ENCODE results near the gene CD8B2. TPM values are rescaled to one million over a fixed set of nuclear protein-coding genes. Genes with fewer than 3 reads are reported as not detected.

Gene CD8B2
- total and polyA plus RNA-seq, 2 of the 13 experiments (the other 11 are each of a cell fraction or from before 2014, with no cell fraction given): not detected

GRCh38 chr2:106570316-106570715, 83.2 kb downstream of the CD8B2 start:
- CTCF ChIA-PET (ENCODE audit: low intra/inter-chr PET ratio, low total read pairs): no interaction called here
- FAIRE-seq (no peak), ATAC-seq (no peak), DNase-seq (ENCODE audit: low spot score) (no peak)
- Histone ChIP-seq H3K27ac (ENCODE audit: extremely low read length, insufficient read depth, low read length) (no peak overlapping the region), H2AFZ (ENCODE audit: low read length) (no peak overlapping the region), H3K79me2 (ENCODE audit: insufficient read depth, low read length) (no peaks in the 10 kb centered on the region), H3K27me3 (ENCODE audit: control insufficient read depth in 1 of 2, insufficient read depth in 2 of 2, low read length in 2 of 2) (peaks cover 0 to 8% of the 10 kb centered on the region in 2 experiments; a peak in 1 of 5 replicates), H3K9ac (ENCODE audit: insufficient read depth, low read depth, low read length) (no peak overlapping the region), H3K4me2 (ENCODE audit: low read depth, low read length) (no peak overlapping the region), H3K36me3 (replicated peaks in 1 of 2; ENCODE audit: control insufficient read depth in 1 of 2, insufficient read depth in 2 of 2, low read length in 2 of 2) (no peaks in the 10 kb centered on the region), H3K9me3 (ENCODE audit: low read length) (no peaks in the 10 kb centered on the region), H4K20me1 (ENCODE audit: insufficient read depth, low read length) (no peaks in the 10 kb centered on the region), H3K4me3 (replicated peaks in 1 of 3; ENCODE audit: insufficient read depth in 1 of 3, low read depth in 2 of 3, low read length in 3 of 3) (no peak overlapping the region), H3K4me1 (ENCODE audit: insufficient read depth, low read length) (no peaks in the 10 kb centered on the region)
- 21% methylated on average over 3 of the region's 3 CpGs for WGBS (ENCODE audit: low lambda C conversion rate)
- in situ Hi-C loops (cut with HindIII; ENCODE audit: extremely low pct_ligation_motif_present, low pct_unique_long_range_greater_than_20kb): no loop called here
- no TSS peak for BruUV-seq (replicated peaks)
- TF ChIP-seq MZF1 (CRISPR knock-in tag; IDR thresholded peaks at IDR 0.05; ENCODE audit: borderline replicate concordance) (no peak), ZNF562 (CRISPR knock-in tag; IDR thresholded peaks at IDR 0.05; ENCODE audit: borderline replicate concordance) (no peak), ATM (IDR thresholded peaks at IDR 0.05; ENCODE audit: borderline replicate concordance) (no peak), ZBTB3 (CRISPR knock-in tag; IDR thresholded peaks at IDR 0.05; ENCODE audit: borderline replicate concordance, low read depth) (no peak), ZNF703 (CRISPR knock-in tag; IDR thresholded peaks at IDR 0.05; ENCODE audit: borderline replicate concordance) (no peak), MEF2D (CRISPR knock-in tag; IDR thresholded peaks at IDR 0.05) (no peak), CEBPG (CRISPR knock-in tag; IDR thresholded peaks at IDR 0.05) (no peak), TCF7L2 (IDR thresholded peaks at IDR 0.05; ENCODE audit: low read depth, low read length) (no peak), ZNF138 (CRISPR knock-in tag; IDR thresholded peaks at IDR 0.05; ENCODE audit: low read depth) (no peak), HDAC2 (CRISPR knock-in tag; IDR thresholded peaks at IDR 0.05) (no peak), SYNCRIP (IDR thresholded peaks at IDR 0.05; ENCODE audit: insufficient read depth, low read depth, low read length) (no peak), ZFP36L2 (CRISPR knock-in tag; IDR thresholded peaks at IDR 0.05) (no peak)
- TF ChIP-seq, protein P1, sequence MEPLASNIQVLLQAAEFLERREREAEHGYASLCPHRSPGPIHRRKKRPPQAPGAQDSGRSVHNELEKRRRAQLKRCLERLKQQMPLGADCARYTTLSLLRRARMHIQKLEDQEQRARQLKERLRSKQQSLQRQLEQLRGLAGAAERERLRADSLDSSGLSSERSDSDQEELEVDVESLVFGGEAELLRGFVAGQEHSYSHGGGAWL (CRISPR knock-in tag; IDR thresholded peaks at IDR 0.05): no peak
- TF ChIP-seq, protein P2, sequence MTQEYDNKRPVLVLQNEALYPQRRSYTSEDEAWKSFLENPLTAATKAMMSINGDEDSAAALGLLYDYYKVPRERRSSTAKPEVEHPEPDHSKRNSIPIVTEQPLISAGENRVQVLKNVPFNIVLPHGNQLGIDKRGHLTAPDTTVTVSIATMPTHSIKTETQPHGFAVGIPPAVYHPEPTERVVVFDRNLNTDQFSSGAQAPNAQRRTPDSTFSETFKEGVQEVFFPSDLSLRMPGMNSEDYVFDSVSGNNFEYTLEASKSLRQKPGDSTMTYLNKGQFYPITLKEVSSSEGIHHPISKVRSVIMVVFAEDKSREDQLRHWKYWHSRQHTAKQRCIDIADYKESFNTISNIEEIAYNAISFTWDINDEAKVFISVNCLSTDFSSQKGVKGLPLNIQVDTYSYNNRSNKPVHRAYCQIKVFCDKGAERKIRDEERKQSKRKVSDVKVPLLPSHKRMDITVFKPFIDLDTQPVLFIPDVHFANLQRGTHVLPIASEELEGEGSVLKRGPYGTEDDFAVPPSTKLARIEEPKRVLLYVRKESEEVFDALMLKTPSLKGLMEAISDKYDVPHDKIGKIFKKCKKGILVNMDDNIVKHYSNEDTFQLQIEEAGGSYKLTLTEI (CRISPR knock-in tag; conservative IDR thresholded peaks at IDR 0.05): no peak
- TF ChIP-seq, protein P3, sequence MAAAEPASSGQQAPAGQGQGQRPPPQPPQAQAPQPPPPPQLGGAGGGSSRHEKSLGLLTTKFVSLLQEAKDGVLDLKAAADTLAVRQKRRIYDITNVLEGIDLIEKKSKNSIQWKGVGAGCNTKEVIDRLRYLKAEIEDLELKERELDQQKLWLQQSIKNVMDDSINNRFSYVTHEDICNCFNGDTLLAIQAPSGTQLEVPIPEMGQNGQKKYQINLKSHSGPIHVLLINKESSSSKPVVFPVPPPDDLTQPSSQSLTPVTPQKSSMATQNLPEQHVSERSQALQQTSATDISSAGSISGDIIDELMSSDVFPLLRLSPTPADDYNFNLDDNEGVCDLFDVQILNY (CRISPR knock-in tag; conservative IDR thresholded peaks at IDR 0.05): no peak
- POLR2A ChIA-PET: no interaction called here
- intact Hi-C loops (cut with micrococcal nuclease; ENCODE audit: unreplicated experiment): no loop called here

Other genes starting within 250 kb of the CD8B2 start
- gene RGPD3, start 19.0 kb upstream of the CD8B2 start, total RNA-seq (2016; rRNA removed; fragmentation: Illumina TruSeq; extraction: Trizol): 0.24 and 0.53 TPM in 2 replicates
- gene RGPD3, start 19.0 kb upstream of the CD8B2 start, polyA plus RNA-seq (2011; rRNA removed): 0.05 and 0.13 TPM in 2 replicates